Cardiac muscle cell (in vitro differentiated cells and primary cell): ENCODE results near the gene CNTNAP2. TPM values are rescaled to one million over a fixed set of nuclear protein-coding genes. Genes with fewer than 3 reads are reported as not detected.
A peak's percentile ranks its signal among the peaks of the same experiment; 100 is the strongest.

ENCODE experiments used
- DNase-seq, 2 donors: peaks; one replicate each; pipeline versions ENCODE4 v3.0.0 to v3.0.0-alpha.2; 2010 to 2017; ENCODE audit warnings: low read depth in 1 of 2, low spot score in 1 of 2
- H3K27ac ChIP-seq: fragments of 200-600 bp; sonication (generic); 2 replicates; pipeline ENCODE4 v1.5.1; 2016
- H3K27me3 ChIP-seq: fragments of 200-600 bp; sonication (generic); 2 replicates; pipeline ENCODE4 v1.6.0; 2016; ENCODE audit warnings: control low read depth
- H3K36me3 ChIP-seq: fragments of 200-600 bp; sonication (generic); 2 replicates; pipeline ENCODE4 v1.5.1; 2016; ENCODE audit warnings: control low read depth
- H3K4me1 ChIP-seq: fragments of 200-600 bp; sonication (generic); 2 replicates; pipeline ENCODE4 v1.8.1; 2017; ENCODE audit warnings: low read depth, mild to moderate bottlenecking, mixed run types
- H3K4me3 ChIP-seq: fragments of 200-600 bp; sonication (generic); 2 replicates; pipeline ENCODE4 v1.5.1; 2016; ENCODE audit warnings: mild to moderate bottlenecking
- H3K9me3 ChIP-seq: fragments of 200-600 bp; sonication (generic); 2 replicates; pipeline ENCODE4 v1.5.1; 2017; ENCODE audit warnings: low read depth, mild to moderate bottlenecking, control low read depth
- polyA plus RNA-seq: library from polyadenylated mRNA; unstranded; fragments of >200 nt; fragmentation: Nextera tagmentation; extraction: Ambion mirVana; gene quantifications from 2 replicates; pipeline ENCODE4 v1.2.1, GENCODE V29; 2016
- total RNA-seq: library from RNA; depleted of rRNA; stranded (reverse); fragments of >200 nt; gene quantifications from 2 replicates; pipeline ENCODE4 v1.2.3, GENCODE V29; 2016
- TF ChIP-seq, protein P1 (sequence below): IDR thresholded peaks from 2 replicates; pipeline ENCODE4 v1.5.1; 2012; ENCODE audit warnings: low read depth, mild to moderate bottlenecking, low read length

Gene CNTNAP2
- total and polyA plus RNA-seq, 2 experiments from 2014 or later, result 4.8 to 5.1 TPM

DNA sequence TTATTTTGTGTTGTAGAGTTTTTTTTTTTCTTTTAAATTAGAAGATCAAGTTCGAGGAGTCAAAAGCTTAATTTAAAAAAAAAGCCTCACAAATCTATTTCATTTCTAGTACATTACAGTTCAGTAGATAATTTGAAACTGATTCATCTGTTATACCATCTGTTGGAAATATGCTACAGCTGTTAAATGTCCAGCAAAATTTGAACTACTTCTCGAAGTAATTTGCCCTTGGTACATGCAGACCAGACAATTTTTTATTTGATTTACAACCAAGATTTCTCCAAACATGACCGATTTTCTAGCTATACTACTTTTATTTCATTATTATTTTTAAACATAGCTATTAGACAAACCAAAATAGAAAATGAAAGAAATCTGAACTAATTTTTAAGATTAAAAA lies 647.9 kb downstream of the CNTNAP2 start:
- no peak overlapping the region for H3K27ac ChIP-seq
- H3K9me3 ChIP-seq, result no peaks in the 10 kb centered on the region
- H3K27me3 ChIP-seq, result no peaks in the 10 kb centered on the region
- no peak overlapping the region for H3K4me3 ChIP-seq
- TF ChIP-seq, protein P1, sequence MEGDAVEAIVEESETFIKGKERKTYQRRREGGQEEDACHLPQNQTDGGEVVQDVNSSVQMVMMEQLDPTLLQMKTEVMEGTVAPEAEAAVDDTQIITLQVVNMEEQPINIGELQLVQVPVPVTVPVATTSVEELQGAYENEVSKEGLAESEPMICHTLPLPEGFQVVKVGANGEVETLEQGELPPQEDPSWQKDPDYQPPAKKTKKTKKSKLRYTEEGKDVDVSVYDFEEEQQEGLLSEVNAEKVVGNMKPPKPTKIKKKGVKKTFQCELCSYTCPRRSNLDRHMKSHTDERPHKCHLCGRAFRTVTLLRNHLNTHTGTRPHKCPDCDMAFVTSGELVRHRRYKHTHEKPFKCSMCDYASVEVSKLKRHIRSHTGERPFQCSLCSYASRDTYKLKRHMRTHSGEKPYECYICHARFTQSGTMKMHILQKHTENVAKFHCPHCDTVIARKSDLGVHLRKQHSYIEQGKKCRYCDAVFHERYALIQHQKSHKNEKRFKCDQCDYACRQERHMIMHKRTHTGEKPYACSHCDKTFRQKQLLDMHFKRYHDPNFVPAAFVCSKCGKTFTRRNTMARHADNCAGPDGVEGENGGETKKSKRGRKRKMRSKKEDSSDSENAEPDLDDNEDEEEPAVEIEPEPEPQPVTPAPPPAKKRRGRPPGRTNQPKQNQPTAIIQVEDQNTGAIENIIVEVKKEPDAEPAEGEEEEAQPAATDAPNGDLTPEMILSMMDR, result no peak
- no peak for DNase-seq
- H3K4me1 ChIP-seq, result no peaks in the 10 kb centered on the region
- H3K36me3 ChIP-seq, result no peaks in the 10 kb centered on the region

DNA sequence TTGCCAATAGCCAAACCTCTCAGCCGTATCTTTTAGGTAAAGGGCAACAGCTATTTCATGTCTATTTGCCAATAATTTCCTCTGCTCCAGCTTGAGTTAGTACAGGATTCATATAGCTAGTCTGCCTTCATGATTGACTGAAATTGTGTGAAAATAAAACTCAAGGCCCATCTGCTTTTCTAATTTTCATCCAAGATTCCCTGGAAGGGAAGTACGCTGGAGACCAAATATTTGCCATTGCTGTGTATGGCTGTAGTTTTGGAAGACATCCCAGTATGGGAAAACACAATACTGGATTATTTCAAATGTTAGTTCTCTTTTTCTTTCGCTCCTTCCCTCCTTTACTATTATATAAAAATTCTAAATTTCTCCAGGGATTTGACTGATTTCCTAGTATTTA lies 652.4 kb downstream of the CNTNAP2 start:
- no peak overlapping the region for H3K4me3 ChIP-seq
- no peak overlapping the region for H3K27ac ChIP-seq
- H3K36me3 ChIP-seq, result no peaks in the 10 kb centered on the region
- no peak for DNase-seq
- TF ChIP-seq, protein P1, result no peak
- H3K27me3 ChIP-seq, result no peaks in the 10 kb centered on the region
- H3K9me3 ChIP-seq, result no peaks in the 10 kb centered on the region
- H3K4me1 ChIP-seq, result no peaks in the 10 kb centered on the region

DNA sequence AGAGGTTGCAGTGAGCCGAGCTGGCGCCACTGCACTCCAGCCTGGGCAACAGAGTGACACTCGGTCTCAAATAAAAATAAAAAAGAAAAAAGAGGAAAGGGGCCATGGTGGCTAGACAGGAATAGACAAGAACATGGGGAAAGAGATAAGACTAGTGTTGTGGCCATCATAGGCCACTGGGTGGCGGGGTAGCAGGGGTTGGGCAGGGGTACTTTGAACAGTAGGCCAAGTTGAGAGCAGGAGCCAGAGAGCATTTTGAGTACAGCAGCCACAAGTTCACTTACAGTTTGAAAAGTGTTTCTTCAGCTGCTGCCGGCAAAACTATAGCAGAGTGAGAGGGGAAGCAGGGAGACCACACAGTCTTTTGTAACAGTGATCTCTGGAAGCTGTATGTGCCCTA lies 656.0 kb downstream of the CNTNAP2 start:
- no peaks in the 10 kb centered on the region for H3K27me3 ChIP-seq
- H3K4me3 ChIP-seq, result no peak overlapping the region
- no peaks in the 10 kb centered on the region for H3K36me3 ChIP-seq
- no peaks in the 10 kb centered on the region for H3K4me1 ChIP-seq
- peak in 1 of 2 donors; percentile 56 for DNase-seq
- TF ChIP-seq, protein P1, result peak; percentile 7
- no peak overlapping the region for H3K27ac ChIP-seq
- H3K9me3 ChIP-seq, result no peaks in the 10 kb centered on the region

DNA sequence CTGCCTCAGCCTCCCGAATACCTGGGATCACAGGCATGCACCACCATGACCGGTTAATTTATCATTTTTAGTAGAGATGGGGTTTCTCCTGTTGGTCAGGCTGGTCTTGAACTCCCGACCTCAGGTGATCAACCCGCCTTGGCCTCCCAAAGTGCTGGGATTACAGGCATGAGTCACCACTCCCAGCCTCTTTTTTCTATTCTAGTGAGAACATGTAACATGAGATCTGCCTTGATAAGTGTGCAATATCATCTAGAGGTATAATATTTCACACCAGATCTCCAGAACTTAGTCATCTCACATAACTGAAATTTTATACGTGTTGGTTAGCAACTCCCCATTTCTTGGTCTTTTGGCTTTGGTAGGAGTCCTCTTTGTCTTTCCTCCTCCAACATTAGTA lies 656.9 kb downstream of the CNTNAP2 start:
- H3K4me1 ChIP-seq, result no peaks in the 10 kb centered on the region
- H3K27ac ChIP-seq, result no peak overlapping the region
- H3K9me3 ChIP-seq, result peaks cover 3% of the 10 kb centered on the region
- no peaks in the 10 kb centered on the region for H3K36me3 ChIP-seq
- no peak overlapping the region for H3K4me3 ChIP-seq
- H3K27me3 ChIP-seq, result no peaks in the 10 kb centered on the region
- no peak for DNase-seq
- TF ChIP-seq, protein P1, result no peak

DNA sequence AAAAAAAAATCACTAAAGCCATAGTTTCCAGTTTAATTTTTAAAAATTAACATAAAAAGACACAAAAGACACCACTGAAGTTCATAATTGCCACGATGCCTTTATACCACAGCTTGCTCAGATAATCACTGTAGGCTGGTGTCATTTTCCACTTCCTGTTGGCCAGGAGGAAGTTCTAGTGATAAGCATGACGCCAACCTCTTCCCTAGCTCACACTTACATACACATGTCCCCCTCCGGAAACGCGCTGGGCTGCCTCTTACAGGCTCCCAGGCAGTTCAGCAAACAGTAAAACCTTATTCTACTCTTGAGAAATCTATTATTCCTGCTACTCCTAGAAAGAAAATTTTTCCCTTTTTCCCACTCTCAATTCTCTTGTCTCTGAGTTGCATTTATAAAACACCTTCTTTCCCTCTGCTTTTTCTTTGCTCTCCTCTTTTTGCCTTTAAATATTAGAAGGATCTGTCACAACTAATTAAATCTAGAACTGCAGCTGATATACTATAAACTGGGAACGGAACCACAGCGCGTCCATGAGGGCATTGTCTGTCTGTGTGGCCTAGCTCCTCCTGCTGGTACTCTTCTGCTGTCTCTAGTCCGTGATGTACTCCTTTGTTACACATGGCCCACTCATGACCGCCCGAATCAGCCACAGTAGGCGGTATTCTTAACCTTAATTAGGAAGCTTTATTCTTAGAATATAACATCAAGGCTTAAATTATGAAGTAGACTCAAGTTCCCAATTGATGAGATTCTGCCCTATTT lies 664.9 kb downstream of the CNTNAP2 start:
- H3K4me3 ChIP-seq, result no peak overlapping the region
- TF ChIP-seq, protein P1, result no peak
- DNase-seq, result peak in 1 of 2 donors; percentile 26
- H3K36me3 ChIP-seq, result no peaks in the 10 kb centered on the region
- no peak overlapping the region for H3K27ac ChIP-seq
- H3K4me1 ChIP-seq, result no peaks in the 10 kb centered on the region
- H3K27me3 ChIP-seq, result no peaks in the 10 kb centered on the region
- peaks cover 3% of the 10 kb centered on the region for H3K9me3 ChIP-seq
